ENCODE results near the gene SLFN13.

SLFN13 gene, protein sequence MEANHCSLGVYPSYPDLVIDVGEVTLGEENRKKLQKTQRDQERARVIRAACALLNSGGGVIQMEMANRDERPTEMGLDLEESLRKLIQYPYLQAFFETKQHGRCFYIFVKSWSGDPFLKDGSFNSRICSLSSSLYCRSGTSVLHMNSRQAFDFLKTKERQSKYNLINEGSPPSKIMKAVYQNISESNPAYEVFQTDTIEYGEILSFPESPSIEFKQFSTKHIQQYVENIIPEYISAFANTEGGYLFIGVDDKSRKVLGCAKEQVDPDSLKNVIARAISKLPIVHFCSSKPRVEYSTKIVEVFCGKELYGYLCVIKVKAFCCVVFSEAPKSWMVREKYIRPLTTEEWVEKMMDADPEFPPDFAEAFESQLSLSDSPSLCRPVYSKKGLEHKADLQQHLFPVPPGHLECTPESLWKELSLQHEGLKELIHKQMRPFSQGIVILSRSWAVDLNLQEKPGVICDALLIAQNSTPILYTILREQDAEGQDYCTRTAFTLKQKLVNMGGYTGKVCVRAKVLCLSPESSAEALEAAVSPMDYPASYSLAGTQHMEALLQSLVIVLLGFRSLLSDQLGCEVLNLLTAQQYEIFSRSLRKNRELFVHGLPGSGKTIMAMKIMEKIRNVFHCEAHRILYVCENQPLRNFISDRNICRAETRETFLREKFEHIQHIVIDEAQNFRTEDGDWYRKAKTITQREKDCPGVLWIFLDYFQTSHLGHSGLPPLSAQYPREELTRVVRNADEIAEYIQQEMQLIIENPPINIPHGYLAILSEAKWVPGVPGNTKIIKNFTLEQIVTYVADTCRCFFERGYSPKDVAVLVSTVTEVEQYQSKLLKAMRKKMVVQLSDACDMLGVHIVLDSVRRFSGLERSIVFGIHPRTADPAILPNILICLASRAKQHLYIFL

DNA sequence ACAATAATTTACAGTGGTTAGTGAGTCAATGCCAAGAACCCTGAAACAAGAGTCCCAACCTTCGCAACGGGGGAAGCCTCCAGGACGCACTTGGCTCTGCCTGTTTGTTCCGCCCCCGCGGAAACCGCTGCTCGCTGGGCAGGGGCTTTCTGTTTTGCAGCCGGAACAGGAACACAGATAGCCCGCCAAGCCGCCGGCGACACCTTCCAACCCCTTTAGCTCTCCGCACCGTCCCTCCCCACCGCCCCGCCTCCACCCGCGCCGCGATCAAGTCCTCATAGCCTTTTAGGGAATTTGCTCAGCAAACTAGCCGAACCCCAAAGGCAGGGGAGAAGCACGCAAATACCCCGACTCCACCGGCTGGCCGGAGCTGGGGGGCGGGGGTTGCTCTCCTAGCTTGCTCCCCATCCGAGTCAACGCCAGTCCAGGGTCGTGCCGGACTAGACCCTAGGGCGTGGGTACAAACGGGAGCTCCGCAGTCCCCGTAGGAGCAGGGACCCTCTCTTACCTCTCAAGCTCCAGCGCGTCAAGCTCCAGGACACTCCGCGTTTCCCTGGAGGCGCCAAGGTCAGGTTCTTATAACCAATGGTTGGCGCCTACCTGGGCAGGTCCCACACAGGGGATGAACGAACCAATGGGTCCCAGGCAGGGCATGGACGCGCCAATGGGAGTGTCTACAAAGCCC, at the start of gene SLFN13:
TSS of gene SLFN13 (minus strand) at position 553 of the 685 bp plus-strand sequence. CDS start 3,086 bp downstream, outside the sequence.
- H3K4me3 ChIP-seq (ENCODE audit: low read depth, low read length) = peak within 1 kb of the TSS; percentile 50

GRCh38 chr17:35496451-35497290, 48.1 kb upstream of the SLFN13 start:
- TF ChIP-seq CTCF (IDR thresholded peaks at IDR 0.05; ENCODE audit: low read depth, low read length) = no peak
- no peak overlapping the region for H3K4me3 ChIP-seq (ENCODE audit: low read depth, low read length)

More for the DNA sequence above, at the start of gene SLFN13:
- no peak for TF ChIP-seq CTCF (IDR thresholded peaks at IDR 0.05; ENCODE audit: low read depth, low read length)

DNA sequence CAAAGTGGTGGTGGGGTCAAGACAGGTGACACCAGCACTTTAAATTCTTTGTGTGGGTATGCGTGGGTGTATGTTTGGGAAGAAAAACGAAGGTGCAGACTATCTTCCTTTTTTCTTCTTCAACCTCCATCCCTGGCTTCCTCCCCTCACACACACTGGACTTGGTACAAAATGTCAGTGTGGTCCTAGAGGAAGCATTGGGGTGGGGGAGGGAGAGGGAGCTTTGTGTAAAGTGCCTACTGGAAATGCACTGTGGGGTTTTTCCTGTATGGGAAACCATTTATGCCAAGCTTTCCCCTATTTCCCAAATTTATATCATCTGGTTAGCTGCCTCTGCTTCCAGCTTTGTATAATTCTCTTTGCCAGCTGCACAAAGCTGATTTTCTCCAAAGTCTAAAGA, 44.5 kb upstream of the SLFN13 start:
- TF ChIP-seq CTCF (IDR thresholded peaks at IDR 0.05; ENCODE audit: low read depth, low read length) = no peak
- H3K4me3 ChIP-seq (ENCODE audit: low read depth, low read length) = no peak overlapping the region

DNA sequence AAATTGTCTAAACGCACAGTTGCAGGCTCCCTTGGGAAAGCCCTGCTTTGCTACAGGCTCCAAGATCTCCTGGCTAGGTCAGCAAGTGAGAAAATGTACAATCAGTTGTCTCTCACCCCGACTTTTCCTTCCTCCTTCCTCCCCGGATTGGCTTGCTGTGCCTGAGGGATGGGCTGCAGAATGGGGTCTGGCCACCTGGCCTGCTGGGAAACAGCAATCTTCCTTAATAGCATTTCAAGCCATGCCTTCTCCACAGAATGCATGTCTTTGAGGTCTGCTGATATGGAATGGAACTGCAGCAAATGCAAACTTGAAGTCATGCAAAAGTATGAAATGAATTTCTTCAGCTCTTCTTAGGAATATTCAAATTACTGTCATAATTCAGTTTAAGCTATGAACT, 42.9 kb upstream of the SLFN13 start:
- TF ChIP-seq CTCF (IDR thresholded peaks at IDR 0.05; ENCODE audit: low read depth, low read length) = no peak
- H3K4me3 ChIP-seq (ENCODE audit: low read depth, low read length) = no peak overlapping the region

DNA sequence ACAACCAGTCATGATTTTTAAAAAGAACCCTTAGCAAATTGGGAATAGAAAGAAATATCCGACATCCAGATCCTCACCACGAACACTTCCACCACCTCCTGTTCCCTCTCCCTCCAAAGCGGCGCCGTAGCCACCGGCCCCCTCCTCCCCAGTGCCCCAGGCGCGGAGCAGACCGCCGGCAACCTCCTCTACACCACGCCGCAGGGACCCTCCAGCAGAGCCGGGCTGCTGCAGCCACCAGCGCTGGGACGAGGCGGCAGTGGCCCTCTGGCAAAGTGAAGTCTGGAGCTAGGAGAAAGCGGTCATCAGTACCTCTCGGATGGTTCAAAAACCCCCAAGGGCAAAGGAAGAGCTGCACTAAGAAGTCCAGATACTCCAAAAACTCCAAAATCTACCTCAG, 41.4 kb upstream of the SLFN13 start:
- H3K4me3 ChIP-seq (ENCODE audit: low read depth, low read length) = no peak overlapping the region
- no peak for TF ChIP-seq CTCF (IDR thresholded peaks at IDR 0.05; ENCODE audit: low read depth, low read length)

GRCh38 chr17:35488991-35489390, 40.4 kb upstream of the SLFN13 start:
- H3K4me3 ChIP-seq (ENCODE audit: low read depth, low read length) = no peak overlapping the region
- no peak for TF ChIP-seq CTCF (IDR thresholded peaks at IDR 0.05; ENCODE audit: low read depth, low read length)

Measured in WI38 (cell line).